Gastroesophageal sphincter (tissue), 4 donors: ENCODE data around the gene MBD2. TPM values are rescaled to one million over a fixed set of nuclear protein-coding genes. Genes with fewer than 3 reads are reported as not detected.

ENCODE experiments used
- ATAC-seq: fragments of 150-250 bp; one replicate; pipeline ENCODE4 v1.9.1; 2016; ENCODE audit warnings: mild to moderate bottlenecking, moderate library complexity
- H3K27ac ChIP-seq, 4 donors: fragments of 200-600 bp; sonication (generic) in 3 of 4; 1 replicate in 3 of 4; 2 replicates in 1 of 4; pipeline ENCODE4 v1.5.1; 2016 to 2019
- H3K27me3 ChIP-seq: fragments of 200-600 bp; sonication (generic); one replicate; pipeline ENCODE4 v1.5.1; 2019
- H3K36me3 ChIP-seq, 2 donors: fragments of 200-600 bp; sonication (generic); one replicate each; pipeline ENCODE4 v1.5.1; 2019; ENCODE audit warnings: control low read depth in 1 of 2
- H3K4me1 ChIP-seq, 3 donors: fragments of 200-600 bp; sonication (generic); 1 replicate in 2 of 3; 2 replicates in 1 of 3; pipeline ENCODE4 v1.5.1; 2016 to 2019; ENCODE audit warnings: control low read depth in 2 of 3
- H3K4me3 ChIP-seq, 2 donors: fragments of 200-600 bp; sonication (generic); one replicate each; pipeline ENCODE4 v1.5.1; 2019; ENCODE audit warnings: mild to moderate bottlenecking in 1 of 2, moderate library complexity in 1 of 2
- H3K9me3 ChIP-seq, 3 donors: fragments of 200-600 bp; sonication (generic); one replicate each; pipeline ENCODE4 v1.5.1; 2017 to 2019; ENCODE audit warnings: control low read depth in 2 of 3
- CTCF ChIP-seq, 4 experiments: fragments of 200-600 bp in 2 of 4; fragments of 450-650 bp in 2 of 4; sonication (generic) in 1 of 4; IDR thresholded peaks; one replicate each; pipeline ENCODE4 v1.5.1; 2017 to 2019; ENCODE audit warnings: antibody characterized with exemption in 4 of 4, mild to moderate bottlenecking in 2 of 4, moderate library complexity in 2 of 4
- EP300 ChIP-seq: sonication (generic); formaldehyde crosslinking; IDR thresholded peaks from one replicate; pipeline ENCODE4 v1.6.1; 2017; ENCODE audit warnings: antibody characterized with exemption, mild to moderate bottlenecking
- POLR2A ChIP-seq, 2 donors: fragments of 450-650 bp; IDR thresholded peaks; one replicate each; pipeline ENCODE4 v1.6.1; 2017; ENCODE audit warnings: antibody characterized with exemption in 2 of 2, mild to moderate bottlenecking in 2 of 2, moderate library complexity in 1 of 2
- POLR2AphosphoS5 ChIP-seq: sonication (generic); formaldehyde crosslinking; IDR thresholded peaks from one replicate; pipeline ENCODE4 v1.6.1; 2017; ENCODE audit warnings: antibody characterized with exemption
- WGBS, 2 donors: methylation state at CpG; one replicate each; pipeline ENCODE4 v1.1.5; 2018; ENCODE audit warnings: low coverage in 1 of 2; 5-methylcytosine and 5-hydroxymethylcytosine counted together
- total RNA-seq, 4 donors: library from RNA; depleted of rRNA; stranded (reverse); fragments of >200 nt; gene quantifications; one replicate each; pipeline ENCODE4 v1.1.0, GENCODE V29; 2016

MBD2 gene
- total RNA-seq, 4 donors from 2014 or later = 29.5 to 48.5 (median 36.1) TPM

- no peaks in the 10 kb centered on the region for H3K27me3 ChIP-seq
- H3K4me3 ChIP-seq = no peak overlapping the region
- no peaks in the 10 kb centered on the region for H3K36me3 ChIP-seq
- no peak overlapping the region for H3K27ac ChIP-seq
- no peak for ATAC-seq
- H3K9me3 ChIP-seq = no peaks in the 10 kb centered on the region
- no peak for TF ChIP-seq EP300
- no peak for TF ChIP-seq POLR2AphosphoS5
- TF ChIP-seq POLR2A (IDR thresholded peaks at IDR 0.05) = no peak
- TF ChIP-seq CTCF (IDR thresholded peaks at IDR 0.05) = no peak
- peaks cover 0 to 5% (median 0%) of the 10 kb centered on the region in 3 donors for H3K4me1 ChIP-seq
- WGBS, 2 donors = 88% methylated on average over 7 of the region's 7 CpGs
Measured at GRCh38 chr18:54229421-54230059, 5.1 kb upstream of the MBD2 start.

DNA sequence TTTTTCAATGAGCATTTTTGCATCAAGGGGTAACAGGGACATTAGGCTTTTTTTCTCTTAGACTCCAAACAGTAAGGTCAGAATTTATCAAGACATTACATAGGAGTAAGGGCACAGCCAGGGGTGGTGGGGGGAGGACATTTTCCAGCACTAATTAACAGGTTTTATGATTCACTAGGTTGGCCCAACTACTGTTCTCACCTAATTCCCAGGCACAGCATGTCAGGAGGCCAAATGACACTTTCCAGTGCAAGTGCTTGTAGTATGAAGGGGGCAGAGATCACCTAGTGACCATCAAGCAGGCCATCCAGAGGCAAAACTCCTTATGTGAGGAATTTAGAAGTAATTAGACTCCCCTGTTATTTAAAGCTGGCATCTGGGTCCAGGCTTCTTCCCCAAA lies 3.9 kb upstream of the MBD2 start:
- no peaks in the 10 kb centered on the region for H3K27me3 ChIP-seq
- ATAC-seq = no peak
- TF ChIP-seq POLR2A (IDR thresholded peaks at IDR 0.05) (no peak), CTCF (IDR thresholded peaks at IDR 0.05) (no peak), POLR2AphosphoS5 (no peak), EP300 (no peak)
- H3K9me3 ChIP-seq = no peaks in the 10 kb centered on the region
- H3K27ac ChIP-seq = no peak overlapping the region
- H3K4me1 ChIP-seq = peaks cover 0 to 9% (median under 1%) of the 10 kb centered on the region in 3 donors
- no peak overlapping the region for H3K4me3 ChIP-seq
- H3K36me3 ChIP-seq = no peaks in the 10 kb centered on the region

DNA sequence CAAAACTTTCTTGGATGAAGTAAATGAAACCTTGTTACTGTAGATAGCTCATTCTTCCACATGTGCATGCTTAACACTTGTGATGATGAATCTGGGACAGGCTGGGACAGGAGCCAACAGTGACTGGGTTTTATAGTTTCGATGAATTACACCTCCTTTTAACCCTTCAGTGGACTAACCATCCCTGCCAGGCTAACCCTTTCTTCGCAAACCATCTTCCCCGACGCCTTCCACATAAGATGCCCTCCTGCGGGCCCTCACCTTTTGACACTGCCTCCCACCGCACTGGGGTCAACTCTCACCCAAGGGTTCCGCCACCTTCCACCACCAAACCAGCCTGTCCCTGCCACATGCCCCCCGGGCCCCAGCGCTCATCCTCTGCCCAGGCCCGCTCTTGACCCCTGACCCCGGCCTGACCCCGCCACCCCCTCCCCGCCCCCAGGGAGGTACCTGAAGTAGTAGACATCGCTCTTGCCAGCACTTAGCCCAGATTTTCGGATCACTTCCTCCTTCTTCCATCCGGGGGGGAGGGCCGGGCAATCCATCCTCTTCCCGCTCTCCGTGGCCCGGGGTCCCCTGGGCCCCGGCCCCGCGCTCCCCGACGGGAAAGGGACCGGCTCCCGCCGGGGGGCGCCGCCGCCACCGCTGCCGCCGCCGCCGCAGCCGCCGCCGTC lies 764 bp downstream of the MBD2 start:
- Histone ChIP-seq H3K4me1 (peaks cover 0 to 49% (median 17%) of the 10 kb centered on the region in 3 donors), H3K4me3 (peak overlapping the region; percentile 76 to 85), H3K27me3 (no peaks in the 10 kb centered on the region), H3K9me3 (no peaks in the 10 kb centered on the region), H3K27ac (peak overlapping the region; percentile 6 to 89 (median 82)), H3K36me3 (no peaks in the 10 kb centered on the region)
- peak; percentile 13 for ATAC-seq
- TF ChIP-seq POLR2AphosphoS5 (peak; percentile 36), CTCF (IDR thresholded peaks at IDR 0.05) (no peak)
- WGBS, 2 donors = 0% methylated on average over 5 to 13 of the region's 39 CpGs

- H3K27me3 ChIP-seq = no peaks in the 10 kb centered on the region
- H3K4me1 ChIP-seq = peaks cover 0 to 54% (median 17%) of the 10 kb centered on the region in 3 donors
- no peak for TF ChIP-seq EP300
- no peak for TF ChIP-seq POLR2A (IDR thresholded peaks at IDR 0.05)
- TF ChIP-seq POLR2AphosphoS5 = no peak
- no peak for TF ChIP-seq CTCF (IDR thresholded peaks at IDR 0.05)
- ATAC-seq = no peak
- 10 to 13% methylated on average over 5 of the region's 5 CpGs for WGBS, 2 donors
- peak overlapping the region; percentile 76 to 85 for H3K4me3 ChIP-seq
- H3K36me3 ChIP-seq = no peaks in the 10 kb centered on the region
- peak overlapping the region in 3 of 4 donors; percentile 76 to 89 (median 89) for H3K27ac ChIP-seq
- H3K9me3 ChIP-seq = no peaks in the 10 kb centered on the region
Measured at GRCh38 chr18:54222922-54223567, 1.4 kb downstream of the MBD2 start.
